ENCODE measurements around the gene NDST1. TPM values are rescaled to one million over a fixed set of nuclear protein-coding genes. Genes with fewer than 3 reads are reported as not detected.

The NDST1 gene
- total RNA-seq, 1 donor: 36.2 TPM

- DNase-seq (ENCODE audit: low read depth): no peak
- no peak for TF ChIP-seq CTCF (IDR thresholded peaks at IDR 0.05; ENCODE audit: insufficient read depth, low read length)
- H3K4me3 ChIP-seq (ENCODE audit: low read depth, low read length): no peak overlapping the region
These were observed 60.7 kb downstream of the NDST1 start for GRCh38 chr5:150568663-150569062.

- TF ChIP-seq CTCF (IDR thresholded peaks at IDR 0.05; ENCODE audit: insufficient read depth, low read length): no peak
- DNase-seq (ENCODE audit: low read depth): no peak
- H3K4me3 ChIP-seq (ENCODE audit: low read depth, low read length): no peak overlapping the region
These were observed 62.4 kb downstream of the NDST1 start for GRCh38 chr5:150570333-150570732.

GRCh38 chr5:150571836-150572235, 63.9 kb downstream of the NDST1 start:
- H3K4me3 ChIP-seq (ENCODE audit: low read depth, low read length): no peak overlapping the region
- DNase-seq (ENCODE audit: low read depth): no peak
- no peak for TF ChIP-seq CTCF (IDR thresholded peaks at IDR 0.05; ENCODE audit: insufficient read depth, low read length)

GRCh38 chr5:150573216-150573615, 65.3 kb downstream of the NDST1 start:
- TF ChIP-seq CTCF (IDR thresholded peaks at IDR 0.05; ENCODE audit: insufficient read depth, low read length): no peak
- H3K4me3 ChIP-seq (ENCODE audit: low read depth, low read length): no peak overlapping the region
- DNase-seq (ENCODE audit: low read depth): no peak

GRCh38 chr5:150573867-150574817, 66.2 kb downstream of the NDST1 start:
- TF ChIP-seq CTCF (IDR thresholded peaks at IDR 0.05; ENCODE audit: insufficient read depth, low read length): peak; percentile 15
- H3K4me3 ChIP-seq (ENCODE audit: low read depth, low read length): no peak overlapping the region
- no peak for DNase-seq (ENCODE audit: low read depth)

- H3K4me3 ChIP-seq (ENCODE audit: low read depth, low read length): no peak overlapping the region
- peak; percentile 23 for DNase-seq (ENCODE audit: low read depth)
- no peak for TF ChIP-seq CTCF (IDR thresholded peaks at IDR 0.05; ENCODE audit: insufficient read depth, low read length)
These were observed 67.1 kb downstream of the NDST1 start for GRCh38 chr5:150574818-150575547.
